IMR-90 (cell line): ENCODE measurements around the gene HOXA3. TPM values are rescaled to one million over a fixed set of nuclear protein-coding genes. Genes with fewer than 3 reads are reported as not detected.
A peak's percentile ranks its signal among the peaks of the same experiment; 100 is the strongest.

Source experiments
- ATAC-seq: fragments of 200-7000 bp; cut with Tn5 transposase; 2 replicates; pipeline ENCODE4 v1.9.1; 2020; ENCODE audit warnings: low read depth, mild to moderate bottlenecking, moderate library complexity
- BruUV-seq: library from RNA; stranded (reverse); fragments of 400-500 nt; replicated peaks from 2 replicates; lab custom pipeline; 2021; lab: Mats Ljungman, UMichigan
- CTCF ChIA-PET: fragments of 300-600 bp; formaldehyde crosslinking; extraction: SDS; loops from one replicate; lab custom pipeline; 2021; ENCODE audit warnings: antibody characterized with exemption; lab: Yijun Ruan, JAX
- POLR2A ChIA-PET: fragments of 300-600 bp; sonication (Branson Sonifier 250); formaldehyde crosslinking; loops from one replicate; lab custom pipeline; 2022; ENCODE audit warnings: antibody characterized with exemption; ENCODE audit not compliant: unreplicated experiment; lab: Charles Lee
- DNase-seq: peaks from one replicate; pipeline ENCODE4 v3.0.0; 2013
- H2AFZ ChIP-seq: replicated peaks from 2 replicates; pipeline ENCODE3; 2013; ENCODE audit warnings: low read length, mild to moderate bottlenecking; ENCODE audit not compliant: poor library complexity
- H2AK5ac ChIP-seq: 2 replicates; pipeline ENCODE4 v1.6.1; 2013; ENCODE audit warnings: low read depth, low read length, inconsistent platforms
- H2AK9ac ChIP-seq: replicated peaks from 2 replicates; pipeline ENCODE3; 2013; ENCODE audit warnings: mild to moderate bottlenecking, low read depth, low read length, moderate library complexity; ENCODE audit not compliant: poor library complexity
- H2BK120ac ChIP-seq: 2 replicates; pipeline ENCODE4 v1.6.1; 2013; ENCODE audit warnings: low read depth, low read length, inconsistent platforms
- H2BK15ac ChIP-seq: 3 replicates; pipeline ENCODE4 v1.6.1; 2013; ENCODE audit warnings: low read depth, low read length, inconsistent platforms
- H2BK20ac ChIP-seq: 2 replicates; pipeline ENCODE4 v1.6.1; 2013; ENCODE audit warnings: low read depth, mild to moderate bottlenecking, inconsistent platforms, low read length, moderate library complexity
- H2BK5ac ChIP-seq: 2 replicates; pipeline ENCODE4 v1.6.1; 2013; ENCODE audit warnings: mild to moderate bottlenecking, low read depth, low read length, inconsistent platforms; ENCODE audit not compliant: poor library complexity, severe bottlenecking
- H3K14ac ChIP-seq: replicated peaks from 2 replicates; pipeline ENCODE4 v1.6.1; 2013; ENCODE audit warnings: low read depth, low read length, inconsistent platforms
- H3K18ac ChIP-seq: 2 replicates; pipeline ENCODE4 v1.6.1; 2013; ENCODE audit warnings: low read depth, low read length, control low read depth
- H3K23ac ChIP-seq: 2 replicates; pipeline ENCODE4 v1.6.1; 2013; ENCODE audit warnings: low read depth, low read length, inconsistent platforms
- H3K27ac ChIP-seq: 2 replicates; pipeline ENCODE4 v1.5.1; 2013; ENCODE audit warnings: mild to moderate bottlenecking, control low read depth, low read length; ENCODE audit not compliant: insufficient read depth
- H3K27me3 ChIP-seq: 2 replicates; pipeline ENCODE4 v1.6.1; 2013; ENCODE audit warnings: low read length; ENCODE audit not compliant: control insufficient read depth, insufficient read depth
- H3K36me3 ChIP-seq: 2 replicates; pipeline ENCODE4 v1.6.1; 2013; ENCODE audit warnings: low read length, mixed read lengths; ENCODE audit not compliant: control insufficient read depth, insufficient read depth
- H3K4ac ChIP-seq: 2 replicates; pipeline ENCODE4 v1.6.1; 2013; ENCODE audit warnings: low read depth, low read length, inconsistent platforms
- H3K4me1 ChIP-seq: 2 replicates; pipeline ENCODE4 v1.6.1; 2013; ENCODE audit warnings: low read length, mixed read lengths; ENCODE audit not compliant: control insufficient read depth, insufficient read depth
- H3K4me2 ChIP-seq: 2 replicates; pipeline ENCODE4 v1.6.1; 2013; ENCODE audit warnings: low read depth, mild to moderate bottlenecking, control low read depth, low read length, moderate library complexity
- H3K4me3 ChIP-seq: 2 replicates; pipeline ENCODE4 v1.5.1; 2013; ENCODE audit warnings: low read depth, mild to moderate bottlenecking, control low read depth, low read length, moderate library complexity; ENCODE audit not compliant: insufficient read depth
- H3K56ac ChIP-seq: 2 replicates; pipeline ENCODE4 v1.6.1; 2013; ENCODE audit warnings: low read length, inconsistent platforms; ENCODE audit not compliant: insufficient read depth; ENCODE audit errors: extremely low read depth
- H3K79me1 ChIP-seq, 2 experiments: 2 replicates each; pipeline ENCODE4 v1.6.1; 2013; ENCODE audit warnings: low read length in 2 of 2, inconsistent platforms in 1 of 2, low read depth in 1 of 2
- H3K9ac ChIP-seq: 2 replicates; pipeline ENCODE4 v1.6.1; 2013; ENCODE audit warnings: low read depth, low read length, control low read depth
- H3K9me1 ChIP-seq: 2 replicates; pipeline ENCODE4 v1.6.1; 2013; ENCODE audit warnings: low read length, inconsistent platforms; ENCODE audit not compliant: insufficient read depth
- H3K9me3 ChIP-seq: 2 replicates; pipeline ENCODE4 v1.6.1; 2013; ENCODE audit warnings: low read length; ENCODE audit not compliant: control insufficient read depth, insufficient read depth
- H4K20me1 ChIP-seq: 2 replicates; pipeline ENCODE4 v1.6.1; 2013; ENCODE audit warnings: low read length, inconsistent platforms; ENCODE audit not compliant: insufficient read depth
- H4K5ac ChIP-seq: 2 replicates; pipeline ENCODE4 v1.6.1; 2013; ENCODE audit warnings: mild to moderate bottlenecking, low read depth, low read length, control low read depth
- H4K8ac ChIP-seq, 2 experiments: 2 replicates each; pipeline ENCODE4 v1.6.1; 2013; ENCODE audit warnings: low read depth in 2 of 2, low read length in 2 of 2, control low read depth in 1 of 2, inconsistent platforms in 1 of 2
- H4K91ac ChIP-seq: 2 replicates; pipeline ENCODE4 v1.6.1; 2013; ENCODE audit warnings: low read depth, low read length, inconsistent platforms; ENCODE audit not compliant: insufficient read depth
- BHLHE40 ChIP-seq: fragments of 150-350 bp; IDR thresholded peaks from 2 replicates; pipeline ENCODE4 v1.6.1; 2016; ENCODE audit warnings: mild to moderate bottlenecking, low read depth, low read length
- CHD1 ChIP-seq: IDR thresholded peaks from 2 replicates; pipeline ENCODE4 v1.6.1; 2012; ENCODE audit warnings: low read depth, low read length, improper control_type of control experiment
- CTCF ChIP-seq: conservative IDR thresholded peaks from 2 replicates; pipeline ENCODE4 v1.5.1; 2012; ENCODE audit warnings: mild to moderate bottlenecking, low read depth, low read length, improper control_type of control experiment
- FOS ChIP-seq: fragments of 150-350 bp; IDR thresholded peaks from 2 replicates; pipeline ENCODE4 v1.6.1; 2016; ENCODE audit warnings: low read depth, low read length
- MAZ ChIP-seq: IDR thresholded peaks from 2 replicates; pipeline ENCODE4 v1.6.1; 2012; ENCODE audit warnings: low read depth, mild to moderate bottlenecking, low read length, improper control_type of control experiment, moderate library complexity, borderline replicate concordance
- POLR2A ChIP-seq: IDR thresholded peaks from 2 replicates; pipeline ENCODE4 v1.6.1; 2012; ENCODE audit warnings: mild to moderate bottlenecking, low read depth, low read length
- RAD21 ChIP-seq: IDR thresholded peaks from 2 replicates; pipeline ENCODE4 v1.6.1; 2012; ENCODE audit warnings: low read length, improper control_type of control experiment
- WGBS, 2 experiments: methylation state at CpG; one replicate each; pipeline versions ENCODE4 v1.1.5 to v1.1.7; 2013; ENCODE audit warnings: missing lambda C conversion rate in 2 of 2; ENCODE audit not compliant: insufficient read length in 1 of 2; ENCODE audit errors: extremely low coverage in 2 of 2; 5-methylcytosine and 5-hydroxymethylcytosine counted together
- dilution Hi-C: fragments of 300-500 bp; cut with HindIII; formaldehyde crosslinking; loops from one replicate; pipeline ENCODE4 v1.14.3; 2018; ENCODE audit warnings: low sequenced_read_pairs; ENCODE audit not compliant: unreplicated experiment
- in situ Hi-C: fragments of 300-500 bp; cut with MboI; formaldehyde crosslinking; loops from 3 replicates; pipeline ENCODE4 v1.14.3; 2019; ENCODE audit warnings: low sequenced_read_pairs, inconsistent platforms, mixed read lengths
- intact Hi-C: fragments of 100-400 bp; cut with micrococcal nuclease; formaldehyde crosslinking; loops from 2 replicates; pipeline ENCODE4 v1.10.0; 2022
- polyA plus RNA-seq, 3 experiments: library from polyadenylated mRNA; depleted of rRNA; stranded (reverse); fragments of >200 nt; gene quantifications; 2 replicates each; pipeline ENCODE4 v1.2.3, GENCODE V29; 2012; ENCODE audit warnings: low replicate concordance in 1 of 3
- total RNA-seq: library from RNA; depleted of rRNA; stranded (reverse); fragments of >200 nt; gene quantifications from 2 replicates; pipeline ENCODE4 v1.2.3, GENCODE V29; 2012

HOXA3 gene
- total and polyA plus RNA-seq, 2 of the 4 experiments (the other 2 are of a cell fraction), result 0.90 to 5.4 TPM

GRCh38 chr7:27187475-27188385 is 35.3 kb upstream of the HOXA3 start:
- Histone ChIP-seq H2BK120ac (no peak overlapping the region), H4K5ac (no peak overlapping the region), H3K14ac (no peak overlapping the region), H4K20me1 (peaks cover 17% of the 10 kb centered on the region; the same call in 1 of the 2 replicates), H2BK15ac (no peak overlapping the region), H3K9me1 (no peaks in the 10 kb centered on the region), H3K36me3 (no peaks in the 10 kb centered on the region), H3K4me2 (no peak overlapping the region), H3K18ac (no peak overlapping the region), H3K27me3 (peaks cover 97% of the 10 kb centered on the region), H3K4me1 (peaks cover 3% of the 10 kb centered on the region; the same call in 1 of the 2 replicates), H4K8ac (no peak overlapping the region), H3K56ac (no peak overlapping the region), H3K9me3 (peaks cover 19% of the 10 kb centered on the region; the same call in 1 of the 2 replicates), H3K9ac (no peak overlapping the region), H2AK5ac (no peak overlapping the region), H3K23ac (0 out of 2 replicates have a peak overlapping the region, but pooled peaks have one; percentile 11), H2BK20ac (no peak overlapping the region), H2AK9ac (no peak overlapping the region), H2BK5ac (no peak overlapping the region), H3K27ac (no peak overlapping the region), H4K91ac (no peak overlapping the region), H2AFZ (peak overlapping the region; percentile 71), H3K79me1 (no peaks in the 10 kb centered on the region), H3K4me3 (no peak overlapping the region), H3K4ac (no peak overlapping the region)
- no TSS peak for BruUV-seq
- in situ Hi-C loops, result no loop called here
- 10% methylated on average over 13 of the region's 46 CpGs; no CpG with 5 or more reads in 1 of the 2 experiments for WGBS, 2 experiments
- intact Hi-C loops, result no loop called here
- DNase-seq, result no peak
- ChIA-PET CTCF (interaction anchor here (1.7 kb wide), 1 partner anchor 8 kb away, joined by 10 read pairs; no protein-coding TSS in a partner anchor), POLR2A (no interaction called here)
- no peak for TF ChIP-seq FOS
- no peak for TF ChIP-seq BHLHE40
- TF ChIP-seq CHD1, result no peak
- TF ChIP-seq POLR2A, result no peak
- no peak for TF ChIP-seq MAZ
- no peak for TF ChIP-seq CTCF
- no peak for TF ChIP-seq RAD21
- ATAC-seq, result no peak
- dilution Hi-C loops, result no loop called here
